Keratinocyte (primary cell): Measurements from ENCODE around the gene BECN2. TPM values are rescaled to one million over a fixed set of nuclear protein-coding genes. Genes with fewer than 3 reads are reported as not detected.

Source experiments
- DNase-seq: peaks from one replicate; pipeline ENCODE4 v3.0.0-alpha.2; 2011; ENCODE audit warnings: low read depth, missing footprints, low spot score
- FAIRE-seq: peaks from 2 replicates; lab custom pipeline; 2011; peaks lifted over from hg19 to GRCh38; lab: Jason Lieb, UNC
- H2AFZ ChIP-seq: 2 replicates; pipeline ENCODE4 v1.6.0; 2012; ENCODE audit warnings: low read length, control low read depth, inconsistent platforms; ENCODE audit not compliant: control insufficient read depth
- H3K27ac ChIP-seq: 2 replicates; pipeline ENCODE4 v1.5.1; 2011; ENCODE audit warnings: low read length; ENCODE audit not compliant: control insufficient read depth, insufficient read depth
- H3K27me3 ChIP-seq: 3 replicates; pipeline ENCODE4 v1.6.0; 2011; ENCODE audit warnings: low read length; ENCODE audit not compliant: control insufficient read depth, insufficient read depth; ENCODE audit errors: extremely low read depth
- H3K36me3 ChIP-seq, 2 experiments: 2 replicates in 1 of 2; 3 replicates in 1 of 2; pipeline ENCODE4 v1.5.1; 2011; ENCODE audit warnings: low read length in 2 of 2, mild to moderate bottlenecking in 1 of 2; ENCODE audit not compliant: control insufficient read depth in 2 of 2, insufficient read depth in 2 of 2; ENCODE audit errors: extremely low read depth in 1 of 2
- H3K4me1 ChIP-seq: 3 replicates; pipeline ENCODE4 v1.5.1; 2011; ENCODE audit warnings: low read length; ENCODE audit not compliant: control insufficient read depth, insufficient read depth; ENCODE audit errors: extremely low read depth
- H3K4me2 ChIP-seq: 3 replicates; pipeline ENCODE4 v1.6.0; 2011; ENCODE audit warnings: low read depth, low read length; ENCODE audit not compliant: control insufficient read depth, insufficient read depth; ENCODE audit errors: extremely low read depth
- H3K4me3 ChIP-seq, 3 experiments: fragments of 200-600 bp in 1 of 3; sonication (generic) in 1 of 3; 2 replicates in 2 of 3; 3 replicates in 1 of 3; pipeline ENCODE4 v1.5.1; 2011 to 2016; ENCODE audit warnings: low read length in 3 of 3, mild to moderate bottlenecking in 3 of 3, control low read depth in 2 of 3, inconsistent platforms in 1 of 3, low read depth in 1 of 3, mixed read lengths in 1 of 3, mixed run types in 1 of 3, moderate library complexity in 1 of 3; ENCODE audit not compliant: control insufficient read depth in 2 of 3, insufficient read depth in 2 of 3; ENCODE audit errors: extremely low read depth in 1 of 3
- H3K79me2 ChIP-seq: 2 replicates; pipeline ENCODE4 v1.6.0; 2012; ENCODE audit warnings: low read length; ENCODE audit not compliant: control insufficient read depth, insufficient read depth
- H3K9ac ChIP-seq: 3 replicates; pipeline ENCODE4 v1.6.0; 2011; ENCODE audit warnings: low read length; ENCODE audit not compliant: control insufficient read depth, insufficient read depth; ENCODE audit errors: extremely low read depth
- H3K9me1 ChIP-seq: 3 replicates; pipeline ENCODE4 v1.6.0; 2011; ENCODE audit warnings: low read length; ENCODE audit not compliant: control insufficient read depth, insufficient read depth; ENCODE audit errors: extremely low read depth
- H3K9me3 ChIP-seq: 2 replicates; pipeline ENCODE4 v1.5.1; 2012; ENCODE audit warnings: low read depth, low read length; ENCODE audit not compliant: control insufficient read depth
- H4K20me1 ChIP-seq: 3 replicates; pipeline ENCODE4 v1.6.0; 2011; ENCODE audit warnings: low read length; ENCODE audit not compliant: control insufficient read depth, insufficient read depth; ENCODE audit errors: extremely low read depth
- CTCF ChIP-seq, 3 experiments: IDR thresholded peaks in 1 of 3; conservative IDR thresholded peaks in 1 of 3; optimal IDR thresholded peaks in 1 of 3; 2 replicates in 2 of 3; 3 replicates in 1 of 3; pipeline versions ENCODE3 to v1.5.1; 2011; ENCODE audit warnings: low read length in 3 of 3, mild to moderate bottlenecking in 3 of 3, moderate library complexity in 2 of 3, control low read depth in 1 of 3, inconsistent platforms in 1 of 3; ENCODE audit not compliant: insufficient read depth in 2 of 3; ENCODE audit errors: extremely low read depth in 1 of 3
- EZH2 ChIP-seq: IDR thresholded peaks from one replicate; pipeline ENCODE4 v1.6.1; 2012; ENCODE audit warnings: inconsistent platforms, mild to moderate bottlenecking, low read length, moderate library complexity
- dilution Hi-C: fragments of 300-500 bp; cut with MboI; formaldehyde crosslinking; loops from one replicate; pipeline ENCODE4 v1.7.0; 2020; ENCODE audit warnings: low sequenced_read_pairs; ENCODE audit not compliant: extremely low pct_ligation_motif_present
- polyA plus RNA-seq, 5 experiments: library from polyadenylated mRNA; depleted of rRNA in 3 of 5; stranded (reverse) in 3 of 5; stranded (forward) in 1 of 5; unstranded in 1 of 5; fragments of >200 nt; gene quantifications; 1 replicate in 1 of 5; 2 replicates in 3 of 5; 3 replicates in 1 of 5; pipeline versions ENCODE4 v1.2.1 to v1.2.3, GENCODE V29; 2011 to 2012; ENCODE audit warnings: missing spikeins in 2 of 5, low read depth in 1 of 5, low replicate concordance in 1 of 5

BECN2 gene
- polyA plus RNA-seq, 1 donor (not counting 4 experiments of a cell fraction or from before 2014, with no cell fraction given), result not detected

DNA sequence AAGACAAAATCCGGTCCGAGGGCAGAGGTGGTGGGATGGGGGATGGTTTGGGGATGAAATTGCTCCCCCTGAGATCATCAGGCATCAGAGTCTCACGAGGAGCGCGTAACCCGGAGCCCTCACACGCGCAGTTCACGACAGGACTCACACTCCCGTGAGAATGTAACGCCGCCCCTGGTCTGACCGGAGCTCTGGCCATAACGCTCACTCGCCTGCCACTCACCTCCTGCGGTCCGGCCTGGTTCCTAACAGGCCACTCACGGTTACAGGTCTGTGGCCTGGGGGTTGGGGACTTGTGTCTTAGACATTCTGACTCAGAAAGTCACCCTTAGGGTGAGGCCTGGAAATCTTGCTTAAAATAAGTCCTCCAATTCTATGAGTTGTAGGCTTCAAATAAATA is 21.5 kb downstream of the BECN2 start:
- no peak overlapping the region for H3K27ac ChIP-seq
- H3K36me3 ChIP-seq, result no peaks in the 10 kb centered on the region
- no peak for FAIRE-seq
- no peak overlapping the region for H3K4me2 ChIP-seq
- H3K4me1 ChIP-seq, result no peaks in the 10 kb centered on the region
- H3K4me3 ChIP-seq, result no peak overlapping the region
- no peaks in the 10 kb centered on the region for H3K9me3 ChIP-seq
- no peaks in the 10 kb centered on the region for H3K9me1 ChIP-seq
- dilution Hi-C loops, result no loop called here
- TF ChIP-seq CTCF (optimal IDR thresholded peaks at IDR 0.05 in 1 of 3, IDR thresholded peaks at IDR 0.05 in 1 of 3, conservative IDR thresholded peaks at IDR 0.05 in 1 of 3; ENCODE audit: extremely low read depth in 1 of 3, insufficient read depth in 2 of 3, low read length in 3 of 3) (no peak), EZH2 (no peak)
- no peaks in the 10 kb centered on the region for H3K27me3 ChIP-seq
- no peak overlapping the region for H3K9ac ChIP-seq
- DNase-seq, result no peak
- H4K20me1 ChIP-seq, result no peaks in the 10 kb centered on the region
- H2AFZ ChIP-seq, result no peak overlapping the region
- no peaks in the 10 kb centered on the region for H3K79me2 ChIP-seq

- H3K4me2 ChIP-seq, result no peak overlapping the region
- H3K9me3 ChIP-seq, result no peaks in the 10 kb centered on the region
- H2AFZ ChIP-seq, result no peak overlapping the region
- DNase-seq (no peak), FAIRE-seq (no peak)
- no peaks in the 10 kb centered on the region for H3K36me3 ChIP-seq
- no peaks in the 10 kb centered on the region for H3K27me3 ChIP-seq
- H3K27ac ChIP-seq, result no peak overlapping the region
- no peaks in the 10 kb centered on the region for H3K9me1 ChIP-seq
- no peak for TF ChIP-seq CTCF (optimal IDR thresholded peaks at IDR 0.05 in 1 of 3, IDR thresholded peaks at IDR 0.05 in 1 of 3, conservative IDR thresholded peaks at IDR 0.05 in 1 of 3; ENCODE audit: extremely low read depth in 1 of 3, insufficient read depth in 2 of 3, low read length in 3 of 3)
- TF ChIP-seq EZH2, result no peak
- no peaks in the 10 kb centered on the region for H4K20me1 ChIP-seq
- no peaks in the 10 kb centered on the region for H3K4me1 ChIP-seq
- H3K79me2 ChIP-seq, result no peaks in the 10 kb centered on the region
- H3K4me3 ChIP-seq, result no peak overlapping the region
- dilution Hi-C loops, result no loop called here
- no peak overlapping the region for H3K9ac ChIP-seq
These were observed 22.4 kb downstream of the BECN2 start for GRCh38 chr1:241979926-241980325.
